Prostate gland (tissue), 2 donors: ENCODE results near the gene SPDEF. TPM values are rescaled to one million over a fixed set of nuclear protein-coding genes. Genes with fewer than 3 reads are reported as not detected.

Experiments
- DNase-seq: peaks from one replicate; pipeline ENCODE4 v3.0.0-alpha.2; 2019; ENCODE audit warnings: low spot score
- H3K27ac ChIP-seq, 2 donors: fragments of 200-600 bp; sonication (generic); 2 replicates each; pipeline ENCODE4 v1.5.1; 2017 to 2019
- H3K27me3 ChIP-seq: fragments of 200-600 bp; sonication (generic); replicated peaks from 2 replicates; pipeline ENCODE4 v1.5.1; 2019; ENCODE audit not compliant: insufficient read depth
- H3K36me3 ChIP-seq, 2 donors: fragments of 200-600 bp; sonication (generic); 1 replicate in 1 of 2; 2 replicates in 1 of 2; pipeline versions ENCODE4 v1.5.1 to v1.8.1; 2017 to 2019
- H3K4me1 ChIP-seq: fragments of 200-600 bp; sonication (generic); replicated peaks from 2 replicates; pipeline ENCODE4 v1.5.1; 2019
- H3K4me3 ChIP-seq, 2 donors: fragments of 200-600 bp; sonication (generic); 2 replicates each; pipeline ENCODE4 v1.5.1; 2017 to 2019
- H3K9me3 ChIP-seq: fragments of 200-600 bp; sonication (generic); 2 replicates; pipeline ENCODE4 v1.5.1; 2017
- CTCF ChIP-seq, 4 experiments: fragments of 200-600 bp in 2 of 4; fragments of 450-650 bp in 2 of 4; sonication (generic) in 2 of 4; IDR thresholded peaks; 1 replicate in 3 of 4; 2 replicates in 1 of 4; pipeline ENCODE4 v1.5.1; 2016 to 2019; ENCODE audit warnings: antibody characterized with exemption in 4 of 4, mild to moderate bottlenecking in 2 of 4, moderate library complexity in 2 of 4
- POLR2A ChIP-seq: fragments of 450-650 bp; IDR thresholded peaks from one replicate; pipeline ENCODE4 v1.6.1; 2016; ENCODE audit warnings: antibody characterized with exemption, mild to moderate bottlenecking
- POLR2AphosphoS5 ChIP-seq: sonication (generic); formaldehyde crosslinking; IDR thresholded peaks from one replicate; pipeline ENCODE4 v1.6.1; 2017; ENCODE audit warnings: antibody characterized with exemption
- WGBS: methylation state at CpG from one replicate; pipeline ENCODE4 v1.1.5; 2018; 5-methylcytosine and 5-hydroxymethylcytosine counted together
- intact Hi-C: fragments of 100-400 bp; cut with DNase I; formaldehyde crosslinking; loops from one replicate; pipeline ENCODE4 v1.14.2; 2022
- total RNA-seq, 2 donors: library from RNA; depleted of rRNA; stranded (reverse); fragments of >200 nt; gene quantifications; one replicate each; pipeline ENCODE4 v1.1.0, GENCODE V29; 2016

The SPDEF gene
- total RNA-seq, 2 donors from 2014 or later, result 165 to 738 TPM

GRCh38 chr6:34557228-34557627 is 1.1 kb upstream of the SPDEF start:
- WGBS, result 72% methylated on average over 9 of the region's 9 CpGs
- peaks cover under 1% of the 10 kb centered on the region for H3K4me1 ChIP-seq
- TF ChIP-seq POLR2AphosphoS5 (peak; percentile 8), POLR2A (no peak), CTCF (IDR thresholded peaks at IDR 0.05) (no peak)
- no peak for DNase-seq
- intact Hi-C loops, result no loop called here
- no peak overlapping the region for H3K4me3 ChIP-seq
- no peaks in the 10 kb centered on the region for H3K27me3 ChIP-seq
- H3K27ac ChIP-seq, result peak overlapping the region; percentile 86 to 90
- no peaks in the 10 kb centered on the region for H3K9me3 ChIP-seq
- H3K36me3 ChIP-seq, result no peaks in the 10 kb centered on the region

GRCh38 chr6:34556493-34556892 is 364 bp upstream of the SPDEF start:
- TF ChIP-seq CTCF (IDR thresholded peaks at IDR 0.05) (no peak), POLR2A (no peak), POLR2AphosphoS5 (no peak)
- no peak for DNase-seq
- H3K9me3 ChIP-seq, result no peaks in the 10 kb centered on the region
- no peaks in the 10 kb centered on the region for H3K27me3 ChIP-seq
- H3K36me3 ChIP-seq, result no peaks in the 10 kb centered on the region
- peak overlapping the region; percentile 86 to 90 for H3K27ac ChIP-seq
- intact Hi-C loops, result no loop called here
- WGBS, result 61% methylated on average over 9 of the region's 9 CpGs
- H3K4me3 ChIP-seq, result peak overlapping the region; percentile 52 to 61
- peaks cover 8% of the 10 kb centered on the region for H3K4me1 ChIP-seq

GRCh38 chr6:34555328-34555727 is 801 bp downstream of the SPDEF start:
- no peak for DNase-seq
- no peak for TF ChIP-seq POLR2AphosphoS5
- TF ChIP-seq CTCF (IDR thresholded peaks at IDR 0.05), result no peak
- TF ChIP-seq POLR2A, result no peak
- WGBS, result 49% methylated on average over 8 of the region's 8 CpGs
- peak overlapping the region; percentile 86 to 90 for H3K27ac ChIP-seq
- H3K4me3 ChIP-seq, result peak overlapping the region; percentile 52 to 61
- no peaks in the 10 kb centered on the region for H3K36me3 ChIP-seq
- no peaks in the 10 kb centered on the region for H3K9me3 ChIP-seq
- H3K27me3 ChIP-seq, result no peaks in the 10 kb centered on the region
- peaks cover 17% of the 10 kb centered on the region for H3K4me1 ChIP-seq
- intact Hi-C loops, result no loop called here

- WGBS, result 65% methylated on average over 11 of the region's 11 CpGs
Measured at GRCh38 chr6:34555007-34555322, 1.2 kb downstream of the SPDEF start.

More at GRCh38 chr6:34555007-34555322, 1.2 kb downstream of the SPDEF start:
- DNase-seq, result peak; percentile 40
- H3K27me3 ChIP-seq, result no peaks in the 10 kb centered on the region
- peaks cover 17% of the 10 kb centered on the region for H3K4me1 ChIP-seq
- intact Hi-C loops, result no loop called here
- TF ChIP-seq CTCF (IDR thresholded peaks at IDR 0.05) (no peak), POLR2A (no peak), POLR2AphosphoS5 (no peak)
- no peaks in the 10 kb centered on the region for H3K9me3 ChIP-seq
- H3K4me3 ChIP-seq, result peak overlapping the region; percentile 52 to 61
- H3K36me3 ChIP-seq, result no peaks in the 10 kb centered on the region
- peak overlapping the region; percentile 86 to 90 for H3K27ac ChIP-seq
